GM18909 (cell line): ENCODE results near the gene KYAT1.

ENCODE experiments used
- ATAC-seq: cut with Tn5 transposase; IDR thresholded peaks from one replicate; pipeline ENCODE4 v1.9.1; 2021; ENCODE audit warnings: mild to moderate bottlenecking; ENCODE audit not compliant: unreplicated experiment, poor library complexity

Gene KYAT1

DNA sequence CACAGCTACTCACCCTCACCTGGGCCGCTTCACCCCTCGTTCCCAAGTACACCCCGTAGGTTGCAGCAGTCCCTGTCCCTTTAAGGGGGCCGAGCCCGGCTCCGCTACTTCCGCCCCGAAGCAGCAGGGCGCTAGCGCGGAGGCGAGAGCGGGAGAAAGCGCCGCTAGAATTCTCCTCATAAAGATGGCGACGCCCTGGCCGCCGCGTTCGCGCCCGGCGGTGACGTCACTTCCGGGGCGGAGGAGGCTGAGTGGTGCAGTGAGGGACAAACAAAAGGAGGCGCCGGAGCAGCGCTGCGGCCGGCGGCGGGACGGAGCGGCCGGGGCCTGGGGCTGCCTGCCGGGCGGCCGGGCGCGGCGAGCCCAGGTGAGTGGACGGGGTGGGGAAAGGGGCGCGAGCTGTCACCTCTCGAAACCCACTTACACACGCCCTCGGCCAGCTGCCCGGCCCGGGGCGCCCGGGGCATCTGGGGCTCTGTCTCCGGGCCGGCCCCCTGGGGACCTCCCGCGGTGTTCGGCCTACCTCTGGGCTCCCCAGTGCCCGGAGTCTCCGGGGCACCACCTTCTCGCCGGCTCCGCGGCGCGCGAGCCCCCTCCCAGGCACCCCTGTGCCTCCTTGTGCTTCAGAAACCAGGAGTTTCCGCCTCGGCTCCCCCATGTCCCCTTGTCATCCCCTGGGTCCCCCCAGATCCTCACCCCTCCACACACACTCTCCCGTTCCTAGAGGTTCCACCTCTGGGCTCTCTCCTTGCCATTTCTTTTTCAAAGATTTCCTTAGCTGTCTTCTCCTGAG lies at the start of gene KYAT1, which contains the start of gene LRRC8A:
TSS of gene KYAT1 (minus strand) at position 67 of the 793 bp plus-strand sequence. CDS start 36,545 bp downstream, outside the sequence.
TSS of gene LRRC8A (plus strand) at position 250 of the 793 bp plus-strand sequence. CDS start 25,032 bp downstream, outside the sequence.
- ATAC-seq = peak; percentile 86

GRCh38 chr9:128929560-128929959 lies 47.8 kb upstream of the KYAT1 start:
- no peak for ATAC-seq

DNA sequence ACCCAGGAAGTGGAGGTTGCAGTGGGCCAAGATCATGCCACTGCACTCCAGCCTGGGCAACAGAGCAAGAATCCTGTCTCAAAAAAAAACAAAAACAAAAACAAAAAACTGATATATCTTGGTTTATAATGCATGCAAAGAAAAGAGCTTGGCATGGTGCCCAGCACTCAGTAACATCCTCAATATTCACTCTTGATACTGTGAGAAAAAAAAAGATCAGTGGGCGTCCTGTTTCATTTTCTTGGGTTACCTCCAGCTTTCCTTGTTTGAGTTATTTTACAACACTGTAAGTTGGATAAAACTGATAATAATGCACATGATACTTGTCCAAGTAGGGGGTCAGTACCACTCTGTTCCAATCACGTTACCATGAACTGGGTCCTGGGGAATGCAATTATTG lies 46.9 kb upstream of the KYAT1 start:
- no peak for ATAC-seq

DNA sequence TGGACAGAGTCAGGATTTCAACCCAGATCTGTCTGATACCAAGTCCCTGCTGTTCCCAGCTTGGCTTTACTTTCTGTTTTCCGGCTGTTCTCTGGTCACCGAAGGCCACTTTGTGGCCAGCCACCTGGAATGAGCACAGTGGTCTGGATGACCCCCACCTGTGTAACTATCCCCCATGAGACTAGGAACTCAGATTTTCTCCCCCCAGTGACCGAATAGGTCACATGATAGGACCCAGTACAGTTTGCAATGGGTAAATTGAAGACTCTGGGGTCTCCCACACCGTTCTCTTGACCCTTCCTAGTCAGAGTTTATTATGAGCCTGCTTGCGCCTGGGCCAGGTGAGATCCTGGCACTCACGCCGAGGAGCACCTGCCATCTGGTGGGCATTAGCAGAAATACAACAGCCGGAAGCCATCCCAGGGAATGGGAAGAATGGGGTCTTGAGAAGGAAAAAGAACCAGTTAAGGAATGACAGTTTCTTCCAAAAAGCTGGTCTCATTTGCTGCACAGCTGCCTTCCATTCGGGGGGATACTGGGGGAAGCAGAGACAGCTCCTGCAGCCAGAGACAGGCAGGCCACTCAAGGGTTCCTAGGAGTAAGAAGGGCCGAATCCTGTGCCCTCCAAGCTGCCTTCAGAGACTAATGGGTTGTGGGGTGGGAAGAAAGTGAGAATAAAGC lies 46.1 kb upstream of the KYAT1 start:
- no peak for ATAC-seq

DNA sequence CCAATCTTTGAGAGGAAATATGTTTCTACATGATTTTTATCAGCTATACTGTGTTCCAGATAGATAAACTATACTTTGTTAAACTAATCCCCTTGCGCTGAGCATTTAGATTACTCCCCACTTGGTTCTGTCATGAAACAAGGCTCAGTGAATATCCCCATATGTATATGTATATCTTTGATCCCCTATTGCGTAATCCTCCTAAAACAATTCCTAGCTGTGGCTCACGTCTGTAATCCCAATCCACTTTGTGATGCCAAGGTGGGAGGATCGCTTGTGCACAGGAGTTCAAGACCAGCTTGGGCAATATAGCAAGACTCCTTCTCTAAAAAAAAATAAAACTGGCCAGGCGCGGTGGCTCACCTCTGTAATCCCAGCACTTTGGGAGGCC lies 41.7 kb upstream of the KYAT1 start:
- no peak for ATAC-seq

GRCh38 chr9:128921881-128922763 lies 40.4 kb upstream of the KYAT1 start:
- no peak for ATAC-seq

- no peak for ATAC-seq
Measured at GRCh38 chr9:128920381-128921058, 38.8 kb upstream of the KYAT1 start, which contains the start of gene PHYHD1. PHYHD1 (plus strand) TSS chr9:128920982; CDS start chr9:128922324, 1,342 bp downstream.

DNA sequence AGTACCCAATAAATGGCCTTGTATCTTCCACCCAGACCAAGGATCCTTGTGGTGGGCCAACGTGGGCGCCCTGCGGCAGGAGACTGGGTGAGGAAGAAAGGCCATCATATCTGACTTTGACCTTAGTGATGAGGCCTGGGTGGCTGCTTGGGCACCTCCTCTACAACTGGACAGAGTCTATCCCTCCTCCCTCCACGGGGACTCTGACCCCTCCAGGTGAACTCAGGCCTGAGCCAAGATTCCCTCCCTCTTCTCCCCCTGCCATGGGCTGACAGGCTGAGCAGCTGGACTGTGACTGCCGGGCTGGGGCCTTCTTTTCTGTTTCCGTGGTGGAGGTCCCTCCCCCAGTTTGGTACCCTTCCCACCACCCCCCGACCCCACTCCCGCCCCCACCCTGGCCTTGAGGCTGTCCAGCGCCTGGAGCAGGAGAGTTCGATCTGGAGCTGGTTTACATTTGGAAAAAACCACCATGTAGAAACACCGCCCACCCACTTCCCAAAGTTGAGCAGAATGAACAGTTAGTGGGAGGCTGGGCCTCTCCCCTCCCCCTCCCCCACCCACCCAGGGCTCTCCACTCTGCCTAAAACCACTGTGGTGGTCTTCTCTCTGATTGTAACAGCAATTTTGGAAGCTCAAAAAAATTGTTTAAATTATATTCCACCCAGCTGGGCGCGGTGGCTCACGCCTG lies 37.8 kb upstream of the KYAT1 start:
- ATAC-seq = no peak

DNA sequence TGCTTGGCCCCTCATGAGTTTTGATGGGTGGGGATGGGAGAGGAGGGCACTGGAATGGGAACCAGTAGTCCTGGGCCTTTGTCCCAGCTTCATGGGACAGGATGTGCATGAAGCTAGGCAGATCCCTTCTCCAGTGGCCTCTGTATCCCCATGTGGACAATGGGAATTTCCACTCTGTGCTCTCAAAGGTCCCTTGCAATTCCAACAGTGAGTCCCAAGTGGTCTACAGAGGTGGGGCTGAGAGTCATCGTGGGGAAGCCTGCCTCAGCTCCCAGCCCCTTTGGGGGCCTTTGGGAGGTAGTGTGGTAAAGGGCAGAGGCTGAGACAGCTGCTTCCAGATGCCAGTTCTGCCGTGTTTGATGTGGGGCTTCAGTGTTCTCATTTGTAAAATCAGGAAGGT lies 37.2 kb upstream of the KYAT1 start:
- no peak for ATAC-seq

GRCh38 chr9:128917151-128917849 lies 35.5 kb upstream of the KYAT1 start:
- ATAC-seq = no peak

GRCh38 chr9:128916745-128917144 lies 35.0 kb upstream of the KYAT1 start:
- ATAC-seq = no peak

DNA sequence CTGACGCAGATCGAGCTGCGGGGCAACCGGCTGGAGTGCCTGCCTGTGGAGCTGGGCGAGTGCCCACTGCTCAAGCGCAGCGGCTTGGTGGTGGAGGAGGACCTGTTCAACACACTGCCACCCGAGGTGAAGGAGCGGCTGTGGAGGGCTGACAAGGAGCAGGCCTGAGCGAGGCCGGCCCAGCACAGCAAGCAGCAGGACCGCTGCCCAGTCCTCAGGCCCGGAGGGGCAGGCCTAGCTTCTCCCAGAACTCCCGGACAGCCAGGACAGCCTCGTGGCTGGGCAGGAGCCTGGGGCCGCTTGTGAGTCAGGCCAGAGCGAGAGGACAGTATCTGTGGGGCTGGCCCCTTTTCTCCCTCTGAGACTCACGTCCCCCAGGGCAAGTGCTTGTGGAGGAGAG lies 34.5 kb upstream of the KYAT1 start:
- ATAC-seq = no peak

DNA sequence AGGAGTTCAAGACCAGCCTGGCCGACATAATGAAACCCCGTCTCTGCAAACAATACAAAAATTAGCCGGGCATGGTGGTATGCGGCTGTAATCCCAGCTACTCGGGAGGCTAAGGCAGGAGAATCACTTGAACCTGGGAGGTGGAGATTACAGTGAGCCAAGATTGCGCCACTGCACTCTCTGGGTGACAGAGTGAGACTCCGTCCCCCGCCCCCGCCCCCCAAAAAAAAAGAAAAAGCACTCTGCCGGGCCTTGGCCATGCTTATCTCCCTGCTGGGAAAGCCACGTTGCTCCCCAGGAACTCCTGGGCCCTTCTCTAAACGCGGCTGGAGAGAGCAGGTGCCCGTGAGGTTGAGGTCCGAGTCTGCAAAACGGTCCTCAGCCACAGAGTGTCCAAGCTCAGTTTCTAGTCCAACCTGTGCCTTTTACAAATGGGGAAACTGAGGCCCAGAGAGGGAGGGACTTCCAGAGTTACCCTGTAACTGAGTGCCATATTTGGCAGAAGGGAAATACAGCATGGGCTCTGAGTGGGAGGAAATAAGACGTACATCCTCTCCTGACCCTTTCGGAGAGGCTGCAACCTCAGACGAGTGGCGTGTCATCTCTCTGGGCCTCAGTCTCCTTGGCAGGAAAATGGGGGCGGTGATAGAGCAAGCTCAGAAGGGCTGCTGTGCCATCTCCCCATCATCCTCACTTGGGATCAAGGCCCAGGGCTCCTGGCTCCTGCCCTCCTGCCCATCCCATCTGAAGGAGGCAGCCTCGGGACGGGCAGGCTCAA lies 32.4 kb upstream of the KYAT1 start:
- ATAC-seq = no peak

DNA sequence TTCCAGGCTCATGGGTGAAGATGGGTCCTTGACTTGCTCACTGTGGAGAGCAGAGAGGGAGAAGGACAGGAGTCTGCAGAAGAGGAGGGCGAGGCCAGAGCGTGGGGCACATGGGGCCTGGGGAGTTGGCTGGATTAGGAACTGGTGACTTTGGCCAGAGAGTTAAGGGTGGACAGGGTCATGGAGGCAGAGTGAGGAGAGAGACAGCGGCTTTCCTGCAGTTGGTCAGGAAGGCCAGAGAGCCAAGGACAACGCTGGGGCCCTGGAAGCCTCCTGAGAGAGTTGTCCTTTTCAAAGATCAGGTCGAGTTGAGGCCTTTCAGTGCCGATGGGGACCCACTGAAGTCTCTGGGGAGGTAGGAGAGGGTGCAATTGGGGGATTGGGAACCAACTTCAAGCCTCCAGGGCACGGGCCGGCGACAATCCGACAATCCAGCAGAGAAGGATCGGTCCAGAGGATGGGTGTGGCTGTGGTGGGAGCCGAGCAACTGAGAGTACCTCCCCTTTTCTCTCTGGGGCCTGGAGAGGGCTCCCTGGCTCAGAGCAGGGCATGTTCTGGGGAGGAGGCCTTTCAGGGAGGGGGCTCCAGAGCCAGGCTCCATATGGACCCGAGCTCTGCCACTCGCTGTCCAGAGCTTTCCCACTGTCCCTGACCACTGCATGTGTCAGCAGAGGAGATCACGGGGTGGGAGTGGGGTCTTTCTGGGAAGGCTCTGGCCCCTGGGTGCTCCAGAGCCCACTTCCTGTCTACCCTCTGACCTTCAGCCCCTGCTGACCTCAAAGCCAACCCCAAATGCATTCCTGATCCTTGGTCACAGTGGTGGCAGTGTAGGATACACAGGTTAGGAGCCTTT lies 31.5 kb upstream of the KYAT1 start:
- no peak for ATAC-seq

- ATAC-seq = no peak
Measured at GRCh38 chr9:128912270-128912853, 30.6 kb upstream of the KYAT1 start.

- no peak for ATAC-seq
Measured at GRCh38 chr9:128911529-128912035, 29.8 kb upstream of the KYAT1 start.

DNA sequence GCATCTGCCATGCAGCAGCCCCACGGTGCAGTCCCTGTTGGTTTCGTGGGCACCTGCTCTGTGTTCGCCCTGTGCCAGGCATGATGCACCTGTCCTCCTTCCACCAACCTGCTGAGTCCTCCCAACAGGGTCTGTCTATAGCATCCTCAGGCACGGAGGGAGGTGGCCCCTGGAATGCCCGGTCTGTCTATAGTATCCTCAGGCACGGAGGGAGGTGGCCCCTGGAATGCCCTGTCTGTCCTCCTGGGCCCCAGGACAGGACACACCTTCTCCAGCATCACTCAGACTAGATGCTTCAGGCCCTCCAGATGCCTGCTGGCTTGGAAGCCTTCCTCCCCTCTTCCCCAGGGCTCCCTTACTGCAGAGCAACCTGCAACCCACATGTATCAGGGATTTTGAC lies 29.2 kb upstream of the KYAT1 start:
- ATAC-seq = no peak
